ENCODE measurements around the gene COL1A2. TPM values are rescaled to one million over a fixed set of nuclear protein-coding genes. Genes with fewer than 3 reads are reported as not detected.

COL1A2 gene
- total RNA-seq, 1 experiment from 2014 or later, result 81.2 TPM

DNA sequence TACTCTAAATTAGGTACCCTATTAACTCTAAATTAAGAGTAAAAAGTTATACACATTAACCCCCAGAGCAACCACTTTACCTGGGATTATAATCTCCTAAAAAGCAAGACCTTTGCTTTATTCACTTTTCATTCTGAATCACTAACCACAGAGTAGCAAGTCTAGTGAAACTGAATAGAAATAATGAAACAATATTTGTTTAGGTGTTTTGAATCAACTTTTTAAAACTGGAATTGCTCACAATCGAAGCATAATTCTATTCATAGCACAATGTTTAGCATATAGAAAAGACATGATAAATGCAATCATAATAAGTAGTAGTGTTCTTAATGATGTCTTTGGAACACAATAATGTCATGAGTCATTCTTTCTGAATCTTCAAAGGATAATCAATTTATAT, 77.9 kb downstream of the COL1A2 start (continued):
- TF ChIP-seq, protein P1, sequence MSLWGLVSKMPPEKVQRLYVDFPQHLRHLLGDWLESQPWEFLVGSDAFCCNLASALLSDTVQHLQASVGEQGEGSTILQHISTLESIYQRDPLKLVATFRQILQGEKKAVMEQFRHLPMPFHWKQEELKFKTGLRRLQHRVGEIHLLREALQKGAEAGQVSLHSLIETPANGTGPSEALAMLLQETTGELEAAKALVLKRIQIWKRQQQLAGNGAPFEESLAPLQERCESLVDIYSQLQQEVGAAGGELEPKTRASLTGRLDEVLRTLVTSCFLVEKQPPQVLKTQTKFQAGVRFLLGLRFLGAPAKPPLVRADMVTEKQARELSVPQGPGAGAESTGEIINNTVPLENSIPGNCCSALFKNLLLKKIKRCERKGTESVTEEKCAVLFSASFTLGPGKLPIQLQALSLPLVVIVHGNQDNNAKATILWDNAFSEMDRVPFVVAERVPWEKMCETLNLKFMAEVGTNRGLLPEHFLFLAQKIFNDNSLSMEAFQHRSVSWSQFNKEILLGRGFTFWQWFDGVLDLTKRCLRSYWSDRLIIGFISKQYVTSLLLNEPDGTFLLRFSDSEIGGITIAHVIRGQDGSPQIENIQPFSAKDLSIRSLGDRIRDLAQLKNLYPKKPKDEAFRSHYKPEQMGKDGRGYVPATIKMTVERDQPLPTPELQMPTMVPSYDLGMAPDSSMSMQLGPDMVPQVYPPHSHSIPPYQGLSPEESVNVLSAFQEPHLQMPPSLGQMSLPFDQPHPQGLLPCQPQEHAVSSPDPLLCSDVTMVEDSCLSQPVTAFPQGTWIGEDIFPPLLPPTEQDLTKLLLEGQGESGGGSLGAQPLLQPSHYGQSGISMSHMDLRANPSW (CRISPR knock-in tag; conservative IDR thresholded peaks at IDR 0.05; ENCODE audit: low read depth), result no peak
- TF ChIP-seq, protein P2, sequence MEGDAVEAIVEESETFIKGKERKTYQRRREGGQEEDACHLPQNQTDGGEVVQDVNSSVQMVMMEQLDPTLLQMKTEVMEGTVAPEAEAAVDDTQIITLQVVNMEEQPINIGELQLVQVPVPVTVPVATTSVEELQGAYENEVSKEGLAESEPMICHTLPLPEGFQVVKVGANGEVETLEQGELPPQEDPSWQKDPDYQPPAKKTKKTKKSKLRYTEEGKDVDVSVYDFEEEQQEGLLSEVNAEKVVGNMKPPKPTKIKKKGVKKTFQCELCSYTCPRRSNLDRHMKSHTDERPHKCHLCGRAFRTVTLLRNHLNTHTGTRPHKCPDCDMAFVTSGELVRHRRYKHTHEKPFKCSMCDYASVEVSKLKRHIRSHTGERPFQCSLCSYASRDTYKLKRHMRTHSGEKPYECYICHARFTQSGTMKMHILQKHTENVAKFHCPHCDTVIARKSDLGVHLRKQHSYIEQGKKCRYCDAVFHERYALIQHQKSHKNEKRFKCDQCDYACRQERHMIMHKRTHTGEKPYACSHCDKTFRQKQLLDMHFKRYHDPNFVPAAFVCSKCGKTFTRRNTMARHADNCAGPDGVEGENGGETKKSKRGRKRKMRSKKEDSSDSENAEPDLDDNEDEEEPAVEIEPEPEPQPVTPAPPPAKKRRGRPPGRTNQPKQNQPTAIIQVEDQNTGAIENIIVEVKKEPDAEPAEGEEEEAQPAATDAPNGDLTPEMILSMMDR (IDR thresholded peaks at IDR 0.05), result no peak
- TF ChIP-seq, protein P3, sequence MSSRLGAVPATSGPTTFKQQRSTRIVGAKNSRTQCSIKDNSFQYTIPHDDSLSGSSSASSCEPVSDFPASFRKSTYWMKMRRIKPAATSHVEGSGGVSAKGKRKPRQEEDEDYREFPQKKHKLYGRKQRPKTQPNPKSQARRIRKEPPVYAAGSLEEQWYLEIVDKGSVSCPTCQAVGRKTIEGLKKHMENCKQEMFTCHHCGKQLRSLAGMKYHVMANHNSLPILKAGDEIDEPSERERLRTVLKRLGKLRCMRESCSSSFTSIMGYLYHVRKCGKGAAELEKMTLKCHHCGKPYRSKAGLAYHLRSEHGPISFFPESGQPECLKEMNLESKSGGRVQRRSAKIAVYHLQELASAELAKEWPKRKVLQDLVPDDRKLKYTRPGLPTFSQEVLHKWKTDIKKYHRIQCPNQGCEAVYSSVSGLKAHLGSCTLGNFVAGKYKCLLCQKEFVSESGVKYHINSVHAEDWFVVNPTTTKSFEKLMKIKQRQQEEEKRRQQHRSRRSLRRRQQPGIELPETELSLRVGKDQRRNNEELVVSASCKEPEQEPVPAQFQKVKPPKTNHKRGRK (CRISPR knock-in tag; IDR thresholded peaks at IDR 0.05; ENCODE audit: borderline replicate concordance), result no peak
- TF ChIP-seq HMGA2 (CRISPR knock-in tag; IDR thresholded peaks at IDR 0.05), result no peak
- TF ChIP-seq FOXJ3 (CRISPR knock-in tag; IDR thresholded peaks at IDR 0.05; ENCODE audit: borderline replicate concordance), result no peak
- TF ChIP-seq ELF4 (CRISPR knock-in tag; IDR thresholded peaks at IDR 0.05; ENCODE audit: low read depth), result no peak
- no peak for TF ChIP-seq ZNF219 (CRISPR knock-in tag; IDR thresholded peaks at IDR 0.05; ENCODE audit: borderline replicate concordance)

DNA sequence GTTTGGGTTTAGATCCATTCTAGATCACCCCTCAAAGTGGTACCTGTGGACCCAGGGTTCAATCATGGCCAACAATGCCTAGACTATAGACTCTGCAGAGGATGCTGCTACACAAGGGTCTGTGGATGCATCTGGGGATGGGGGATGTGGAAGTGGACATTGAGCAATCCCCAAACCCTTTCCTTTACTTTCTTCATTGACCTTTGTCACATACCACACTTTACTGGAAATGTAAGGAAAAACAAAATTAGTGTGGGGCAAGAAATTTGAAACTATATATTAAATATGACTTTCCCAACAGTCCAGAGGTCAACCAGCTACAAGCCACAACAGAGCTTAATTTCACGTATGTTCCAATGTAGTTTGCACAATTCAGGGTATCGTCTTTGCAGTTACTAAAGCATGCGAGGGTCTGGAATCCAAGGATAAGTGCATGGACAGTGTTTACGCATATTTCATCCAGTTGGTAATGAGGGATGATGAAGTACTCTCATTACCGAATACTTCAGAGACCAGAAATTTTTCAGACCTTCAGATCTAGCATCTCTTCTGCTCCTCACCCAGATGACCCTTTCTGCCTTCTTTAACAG, 81.7 kb downstream of the COL1A2 start:
- ChIA-PET CTCF (no interaction called here), POLR2A (no interaction called here)
- peaks cover 8% of the 10 kb centered on the region for H3K9me3 Mint-ChIP-seq
- ATAC-seq (no peak), DNase-seq (ENCODE audit: low spot score) (no peak)
- H3K27me3 Mint-ChIP-seq (ENCODE audit: low read depth), result no peaks in the 10 kb centered on the region
- H3K36me3 Mint-ChIP-seq, result no peaks in the 10 kb centered on the region
- TF ChIP-seq ZNF396 (CRISPR knock-in tag; IDR thresholded peaks at IDR 0.05; ENCODE audit: borderline replicate concordance) (no peak), ESRRA (CRISPR knock-in tag; IDR thresholded peaks at IDR 0.05; ENCODE audit: borderline replicate concordance) (no peak), GRHL2 (CRISPR knock-in tag; IDR thresholded peaks at IDR 0.05; ENCODE audit: insufficient replicate concordance, severe bottlenecking) (no peak), NFE2L1 (CRISPR knock-in tag; IDR thresholded peaks at IDR 0.05) (no peak), NFYB (CRISPR knock-in tag; conservative IDR thresholded peaks at IDR 0.05; ENCODE audit: low read depth) (no peak), RORB (CRISPR knock-in tag; IDR thresholded peaks at IDR 0.05) (no peak), SMAD4 (CRISPR knock-in tag; IDR thresholded peaks at IDR 0.05) (no peak), ZNF121 (CRISPR knock-in tag; IDR thresholded peaks at IDR 0.05) (no peak), JUN (CRISPR knock-in tag; IDR thresholded peaks at IDR 0.05) (no peak), ZNF232 (CRISPR knock-in tag; IDR thresholded peaks at IDR 0.05) (no peak), IRF2 (CRISPR knock-in tag; IDR thresholded peaks at IDR 0.05; ENCODE audit: borderline replicate concordance, low read depth) (no peak), MXD4 (CRISPR knock-in tag; IDR thresholded peaks at IDR 0.05; ENCODE audit: borderline replicate concordance) (no peak), FOXK1 (CRISPR knock-in tag; IDR thresholded peaks at IDR 0.05) (no peak), SMAD3 (CRISPR knock-in tag; IDR thresholded peaks at IDR 0.05; ENCODE audit: borderline replicate concordance) (no peak), FOXJ3 (CRISPR knock-in tag; IDR thresholded peaks at IDR 0.05; ENCODE audit: borderline replicate concordance) (no peak), HMGA2 (CRISPR knock-in tag; IDR thresholded peaks at IDR 0.05) (no peak)
- TF ChIP-seq, protein P4, sequence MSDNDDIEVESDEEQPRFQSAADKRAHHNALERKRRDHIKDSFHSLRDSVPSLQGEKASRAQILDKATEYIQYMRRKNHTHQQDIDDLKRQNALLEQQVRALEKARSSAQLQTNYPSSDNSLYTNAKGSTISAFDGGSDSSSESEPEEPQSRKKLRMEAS (CRISPR knock-in tag; IDR thresholded peaks at IDR 0.05), result no peak
- TF ChIP-seq, protein P5, sequence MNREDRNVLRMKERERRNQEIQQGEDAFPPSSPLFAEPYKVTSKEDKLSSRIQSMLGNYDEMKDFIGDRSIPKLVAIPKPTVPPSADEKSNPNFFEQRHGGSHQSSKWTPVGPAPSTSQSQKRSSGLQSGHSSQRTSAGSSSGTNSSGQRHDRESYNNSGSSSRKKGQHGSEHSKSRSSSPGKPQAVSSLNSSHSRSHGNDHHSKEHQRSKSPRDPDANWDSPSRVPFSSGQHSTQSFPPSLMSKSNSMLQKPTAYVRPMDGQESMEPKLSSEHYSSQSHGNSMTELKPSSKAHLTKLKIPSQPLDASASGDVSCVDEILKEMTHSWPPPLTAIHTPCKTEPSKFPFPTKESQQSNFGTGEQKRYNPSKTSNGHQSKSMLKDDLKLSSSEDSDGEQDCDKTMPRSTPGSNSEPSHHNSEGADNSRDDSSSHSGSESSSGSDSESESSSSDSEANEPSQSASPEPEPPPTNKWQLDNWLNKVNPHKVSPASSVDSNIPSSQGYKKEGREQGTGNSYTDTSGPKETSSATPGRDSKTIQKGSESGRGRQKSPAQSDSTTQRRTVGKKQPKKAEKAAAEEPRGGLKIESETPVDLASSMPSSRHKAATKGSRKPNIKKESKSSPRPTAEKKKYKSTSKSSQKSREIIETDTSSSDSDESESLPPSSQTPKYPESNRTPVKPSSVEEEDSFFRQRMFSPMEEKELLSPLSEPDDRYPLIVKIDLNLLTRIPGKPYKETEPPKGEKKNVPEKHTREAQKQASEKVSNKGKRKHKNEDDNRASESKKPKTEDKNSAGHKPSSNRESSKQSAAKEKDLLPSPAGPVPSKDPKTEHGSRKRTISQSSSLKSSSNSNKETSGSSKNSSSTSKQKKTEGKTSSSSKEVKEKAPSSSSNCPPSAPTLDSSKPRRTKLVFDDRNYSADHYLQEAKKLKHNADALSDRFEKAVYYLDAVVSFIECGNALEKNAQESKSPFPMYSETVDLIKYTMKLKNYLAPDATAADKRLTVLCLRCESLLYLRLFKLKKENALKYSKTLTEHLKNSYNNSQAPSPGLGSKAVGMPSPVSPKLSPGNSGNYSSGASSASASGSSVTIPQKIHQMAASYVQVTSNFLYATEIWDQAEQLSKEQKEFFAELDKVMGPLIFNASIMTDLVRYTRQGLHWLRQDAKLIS (CRISPR knock-in tag; IDR thresholded peaks at IDR 0.05; ENCODE audit: borderline replicate concordance), result no peak
- TF ChIP-seq, protein P6, sequence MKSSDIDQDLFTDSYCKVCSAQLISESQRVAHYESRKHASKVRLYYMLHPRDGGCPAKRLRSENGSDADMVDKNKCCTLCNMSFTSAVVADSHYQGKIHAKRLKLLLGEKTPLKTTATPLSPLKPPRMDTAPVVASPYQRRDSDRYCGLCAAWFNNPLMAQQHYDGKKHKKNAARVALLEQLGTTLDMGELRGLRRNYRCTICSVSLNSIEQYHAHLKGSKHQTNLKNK (CRISPR knock-in tag; IDR thresholded peaks at IDR 0.05), result no peak
- TF ChIP-seq, protein P3 (CRISPR knock-in tag; IDR thresholded peaks at IDR 0.05; ENCODE audit: borderline replicate concordance), result no peak
- no peaks in the 10 kb centered on the region for H3K4me1 Mint-ChIP-seq
- H3K27ac Mint-ChIP-seq, result no peak overlapping the region
- no peak overlapping the region for H3K4me3 Mint-ChIP-seq

All from WTC11 (cell line).